AG04449 (cell line): Measurements from ENCODE around the gene FBXO44.
A peak's percentile ranks its signal among the peaks of the same experiment; 100 is the strongest.

Source experiments
- CTCF ChIA-PET: fragments of 350-600 bp; formaldehyde crosslinking; extraction: SDS; loops from one replicate; lab custom pipeline; 2021; ENCODE audit warnings: antibody characterized with exemption; lab: Yijun Ruan, JAX
- POLR2A ChIA-PET: fragments of 400-600, 350-600 bp; formaldehyde crosslinking; extraction: SDS; loops from one replicate; lab custom pipeline; 2020; ENCODE audit warnings: antibody characterized with exemption, inconsistent platforms; lab: Yijun Ruan, JAX
- DNase-seq: peaks from one replicate; pipeline ENCODE4 v3.0.0-alpha.2; 2010; ENCODE audit warnings: low read depth, low spot score
- H3K4me3 ChIP-seq: 2 replicates; pipeline ENCODE4 v1.5.1; 2011; ENCODE audit warnings: low read depth, mild to moderate bottlenecking, control low read depth, low read length
- TF ChIP-seq, protein P1 (sequence below): IDR thresholded peaks from one replicate; pipeline ENCODE4 v1.5.1; 2011; ENCODE audit warnings: mild to moderate bottlenecking, moderate library complexity, low read length, control low read depth, inconsistent platforms; ENCODE audit not compliant: insufficient read depth; ENCODE audit errors: missing control alignments

Gene FBXO44

GRCh38 chr1:11676386-11677103 lies 21.9 kb downstream of the FBXO44 start:
- TF ChIP-seq, protein P1, sequence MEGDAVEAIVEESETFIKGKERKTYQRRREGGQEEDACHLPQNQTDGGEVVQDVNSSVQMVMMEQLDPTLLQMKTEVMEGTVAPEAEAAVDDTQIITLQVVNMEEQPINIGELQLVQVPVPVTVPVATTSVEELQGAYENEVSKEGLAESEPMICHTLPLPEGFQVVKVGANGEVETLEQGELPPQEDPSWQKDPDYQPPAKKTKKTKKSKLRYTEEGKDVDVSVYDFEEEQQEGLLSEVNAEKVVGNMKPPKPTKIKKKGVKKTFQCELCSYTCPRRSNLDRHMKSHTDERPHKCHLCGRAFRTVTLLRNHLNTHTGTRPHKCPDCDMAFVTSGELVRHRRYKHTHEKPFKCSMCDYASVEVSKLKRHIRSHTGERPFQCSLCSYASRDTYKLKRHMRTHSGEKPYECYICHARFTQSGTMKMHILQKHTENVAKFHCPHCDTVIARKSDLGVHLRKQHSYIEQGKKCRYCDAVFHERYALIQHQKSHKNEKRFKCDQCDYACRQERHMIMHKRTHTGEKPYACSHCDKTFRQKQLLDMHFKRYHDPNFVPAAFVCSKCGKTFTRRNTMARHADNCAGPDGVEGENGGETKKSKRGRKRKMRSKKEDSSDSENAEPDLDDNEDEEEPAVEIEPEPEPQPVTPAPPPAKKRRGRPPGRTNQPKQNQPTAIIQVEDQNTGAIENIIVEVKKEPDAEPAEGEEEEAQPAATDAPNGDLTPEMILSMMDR, result no peak

GRCh38 chr1:11678442-11678841 lies 23.8 kb downstream of the FBXO44 start:
- ChIA-PET POLR2A (no interaction called here), CTCF (interaction anchor here (1.0 to 3.1 kb wide), 4 partner anchors 14 to 49 kb away, joined by 3 to 18 read pairs (median 5); partner anchors contain the start of gene FBXO6)
- DNase-seq, result no peak
- TF ChIP-seq, protein P1, result no peak
- H3K4me3 ChIP-seq, result no peak overlapping the region

More at GRCh38 chr1:11676386-11677103, 21.9 kb downstream of the FBXO44 start:
- ChIA-PET POLR2A (no interaction called here), CTCF (interaction anchor here (0.5 to 3.1 kb wide), 5 partner anchors 9 to 43 kb away, joined by 3 to 18 read pairs (median 6); partner anchors contain the start of gene FBXO6)
- no peak overlapping the region for H3K4me3 ChIP-seq
- DNase-seq, result no peak

DNA sequence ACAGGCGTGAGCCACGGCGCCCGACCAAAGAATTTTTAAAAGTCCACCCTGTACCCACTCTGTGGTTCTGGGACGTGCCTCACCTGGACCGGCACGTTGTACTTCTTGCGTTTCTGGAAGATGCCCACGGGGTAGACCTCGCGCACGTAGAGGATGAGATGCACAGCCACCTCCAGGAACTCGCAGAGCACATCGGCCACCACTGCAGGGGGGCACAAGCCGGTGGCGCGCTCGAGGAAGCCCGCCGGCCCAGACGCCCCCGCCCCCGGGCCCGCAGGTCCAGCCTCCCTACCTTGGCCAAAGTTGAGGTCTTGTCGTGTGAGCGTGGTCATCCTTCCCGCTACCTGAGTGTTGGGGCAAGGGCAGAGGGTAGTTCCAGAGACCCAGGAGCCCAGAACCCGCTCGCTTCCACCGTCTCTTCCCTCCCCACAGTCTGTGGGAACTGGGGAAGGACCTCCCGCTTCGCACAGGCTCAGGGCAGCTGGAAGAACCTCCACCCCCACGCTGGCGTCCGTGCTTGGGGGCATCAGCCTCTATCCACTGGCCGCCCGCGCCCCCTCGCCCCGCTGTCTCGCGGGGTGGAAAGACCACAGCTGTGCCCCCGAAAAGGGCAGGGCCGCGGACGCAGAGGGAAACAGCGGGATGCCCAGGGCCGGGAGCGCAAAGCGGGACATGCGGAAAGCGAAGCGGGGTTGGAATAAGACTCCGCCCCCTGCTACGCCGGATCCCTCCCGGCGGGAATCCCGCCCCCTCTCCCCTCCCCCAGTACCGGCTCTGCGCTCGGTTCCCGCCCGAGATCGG lies 25.8 kb downstream of the FBXO44 start:
- TF ChIP-seq, protein P1, result no peak
- H3K4me3 ChIP-seq, result peak overlapping the region; percentile 89
- DNase-seq, result no peak
- ChIA-PET POLR2A (interaction anchor here (1.1 kb wide), 1 partner anchor 16 kb away, joined by 5 read pairs; no protein-coding TSS in a partner anchor), CTCF (interaction anchor here (2.2 to 2.7 kb wide), 2 partner anchors 10 to 39 kb away, joined by 9 to 18 read pairs; no protein-coding TSS in a partner anchor)

- ChIA-PET POLR2A (interaction anchor here (0.9 to 1.1 kb wide), 3 partner anchors 12 to 106 kb away, joined by 3 to 5 read pairs (median 5); no protein-coding TSS in a partner anchor), CTCF (interaction anchor here (0.9 to 3.1 kb wide), 6 partner anchors 9 to 644 kb away, joined by 3 to 27 read pairs (median 8); partner anchors contain the start of gene FBXO6)
- DNase-seq, result no peak
- TF ChIP-seq, protein P1, result no peak
- peak within 1 kb of the TSS; percentile 89 for H3K4me3 ChIP-seq
These were observed 26.5 kb downstream of the FBXO44 start, which contains the start of gene MAD2L2 for GRCh38 chr1:11681071-11681771. Gene MAD2L2, minus strand, starts transcription at chr1:11681148. Its CDS starts 547 bp downstream, at chr1:11680601.

- H3K4me3 ChIP-seq, result no peak overlapping the region
- no peak for DNase-seq
These were observed 27.7 kb downstream of the FBXO44 start for GRCh38 chr1:11682287-11682771.

More at GRCh38 chr1:11682287-11682771, 27.7 kb downstream of the FBXO44 start:
- POLR2A ChIA-PET, result interaction anchor here (1.1 kb wide), 1 partner anchor 11 kb away, joined by 5 read pairs; no protein-coding TSS in a partner anchor
- CTCF ChIA-PET, result interaction anchor here (0.8 to 3.1 kb wide), 7 partner anchors 8 to 645 kb away, joined by 3 to 27 read pairs (median 7); partner anchors contain the start of gene FBXO6
- TF ChIP-seq, protein P1, result no peak
